Endothelial cell of umbilical vein (primary cell): ENCODE data around the gene IP6K1. TPM values are rescaled to one million over a fixed set of nuclear protein-coding genes. Genes with fewer than 3 reads are reported as not detected.

Source experiments
- BruUV-seq: library from RNA; stranded (reverse); fragments of 400-500 nt; replicated peaks from 2 replicates; lab custom pipeline; 2021; lab: Mats Ljungman, UMichigan
- CTCF ChIA-PET: fragments of 300-600, 350-600 bp; sonication (Branson Sonifier 250); formaldehyde crosslinking; loops from one replicate; lab custom pipeline; 2021; ENCODE audit warnings: antibody characterized with exemption, inconsistent platforms; lab: Charles Lee
- POLR2A ChIA-PET: fragments of 300-600, 350-600 bp; sonication (Branson Sonifier 250); formaldehyde crosslinking; loops from one replicate; lab custom pipeline; 2021; ENCODE audit warnings: antibody characterized with exemption, inconsistent platforms; lab: Charles Lee
- DNase-seq: peaks from one replicate; pipeline ENCODE4 v3.0.0-alpha.2; 2011; ENCODE audit warnings: low read depth, low spot score
- FAIRE-seq: peaks from 2 replicates; lab custom pipeline; 2011; peaks lifted over from hg19 to GRCh38; lab: Jason Lieb, UNC
- H2AFZ ChIP-seq: 2 replicates; pipeline ENCODE4 v1.6.0; 2012; ENCODE audit warnings: low read depth, low read length, control low read depth, inconsistent platforms
- H3K27ac ChIP-seq: 2 replicates; pipeline ENCODE4 v1.5.1; 2011; ENCODE audit warnings: low read depth, mild to moderate bottlenecking, control low read depth, low read length, moderate library complexity; ENCODE audit not compliant: insufficient read depth
- H3K27me3 ChIP-seq, 2 experiments: 2 replicates each; pipeline versions ENCODE4 v1.6.0 to v1.6.1; 2011; ENCODE audit warnings: low read length in 2 of 2, mixed read lengths in 1 of 2; ENCODE audit not compliant: control insufficient read depth in 2 of 2, insufficient read depth in 2 of 2
- H3K36me3 ChIP-seq, 2 experiments: 2 replicates in 1 of 2; 3 replicates in 1 of 2; pipeline ENCODE4 v1.5.1; 2011; ENCODE audit warnings: low read length in 2 of 2, mild to moderate bottlenecking in 1 of 2, moderate library complexity in 1 of 2; ENCODE audit not compliant: control insufficient read depth in 2 of 2, insufficient read depth in 2 of 2; ENCODE audit errors: extremely low read depth in 1 of 2
- H3K4me1 ChIP-seq: 3 replicates; pipeline ENCODE4 v1.5.1; 2011; ENCODE audit warnings: mild to moderate bottlenecking, low read length; ENCODE audit not compliant: control insufficient read depth, insufficient read depth; ENCODE audit errors: extremely low read depth
- H3K4me2 ChIP-seq: 2 replicates; pipeline ENCODE4 v1.6.1; 2011; ENCODE audit warnings: low read length, control low read depth, mixed read lengths; ENCODE audit not compliant: insufficient read depth
- H3K4me3 ChIP-seq, 3 experiments: fragments of 200-600 bp in 1 of 3; sonication (generic), shearing (Covaris generic) in 1 of 3; replicated peaks in 1 of 3; 2 replicates each; pipeline ENCODE4 v1.5.1; 2011 to 2016; ENCODE audit warnings: control low read depth in 3 of 3, low read length in 3 of 3, mild to moderate bottlenecking in 2 of 3, inconsistent platforms in 1 of 3, low read depth in 1 of 3, moderate library complexity in 1 of 3; ENCODE audit not compliant: insufficient read depth in 1 of 3
- H3K79me2 ChIP-seq: 2 replicates; pipeline ENCODE4 v1.6.0; 2012; ENCODE audit warnings: low read length, inconsistent platforms; ENCODE audit not compliant: control insufficient read depth, insufficient read depth
- H3K9ac ChIP-seq: replicated peaks from 2 replicates; pipeline ENCODE3; 2011; ENCODE audit warnings: low read length, control low read depth; ENCODE audit not compliant: insufficient read depth; ENCODE audit errors: extremely low read depth
- H3K9me1 ChIP-seq: replicated peaks from 3 replicates; pipeline ENCODE4 v1.6.0; 2011; ENCODE audit warnings: mild to moderate bottlenecking, low read length; ENCODE audit not compliant: control insufficient read depth, insufficient read depth; ENCODE audit errors: extremely low read depth
- H3K9me3 ChIP-seq: replicated peaks from 2 replicates; pipeline ENCODE4 v1.5.1; 2012; ENCODE audit warnings: low read length, inconsistent platforms; ENCODE audit not compliant: control insufficient read depth, insufficient read depth
- H4K20me1 ChIP-seq: replicated peaks from 2 replicates; pipeline ENCODE3; 2011; ENCODE audit warnings: mild to moderate bottlenecking, low read length; ENCODE audit not compliant: control insufficient read depth, insufficient read depth; ENCODE audit errors: extremely low read depth
- CTCF ChIP-seq, 2 donors: IDR thresholded peaks; 1 replicate in 1 of 2; 2 replicates in 1 of 2; pipeline ENCODE4 v1.5.1; 2011; ENCODE audit warnings: low read length in 2 of 2, mild to moderate bottlenecking in 2 of 2, moderate library complexity in 2 of 2, control low read depth in 1 of 2, inconsistent platforms in 1 of 2, low read depth in 1 of 2; ENCODE audit not compliant: insufficient read depth in 1 of 2; ENCODE audit errors: extremely low read depth in 1 of 2
- EZH2 ChIP-seq: IDR thresholded peaks from 2 replicates; pipeline ENCODE4 v1.6.1; 2012; ENCODE audit warnings: borderline replicate concordance, low read depth, mild to moderate bottlenecking, moderate library complexity, low read length, inconsistent platforms; ENCODE audit not compliant: severe bottlenecking
- FOS ChIP-seq: IDR thresholded peaks from 2 replicates; pipeline ENCODE4 v1.6.1; 2011; ENCODE audit warnings: mild to moderate bottlenecking, low read length, moderate library complexity, borderline replicate concordance; ENCODE audit not compliant: insufficient read depth
- GATA2 ChIP-seq: IDR thresholded peaks from 2 replicates; pipeline ENCODE4 v1.7.0; 2011; ENCODE audit warnings: low read depth, mild to moderate bottlenecking, moderate library complexity, mixed read lengths, low read length; ENCODE audit not compliant: insufficient read length, insufficient read depth
- JUN ChIP-seq: IDR thresholded peaks from 2 replicates; pipeline ENCODE4 v1.6.1; 2011; ENCODE audit warnings: borderline replicate concordance, low read depth; ENCODE audit not compliant: insufficient read length, insufficient read depth
- MAX ChIP-seq: IDR thresholded peaks from 2 replicates; pipeline ENCODE4 v1.6.1; 2011; ENCODE audit not compliant: insufficient read depth, insufficient read length
- MYC ChIP-seq: IDR thresholded peaks from one replicate; pipeline ENCODE4 v1.6.1; 2011; ENCODE audit warnings: mild to moderate bottlenecking, low read depth, low read length
- POLR2A ChIP-seq: IDR thresholded peaks from 2 replicates; pipeline ENCODE4 v1.6.1; 2012; ENCODE audit warnings: low read depth, mild to moderate bottlenecking, control low read depth, low read length
- POLR2AphosphoS5 ChIP-seq: IDR thresholded peaks from 2 replicates; pipeline ENCODE4 v1.6.1; 2012; ENCODE audit warnings: low read depth, mild to moderate bottlenecking, control low read depth, low read length, moderate library complexity; ENCODE audit not compliant: insufficient read depth
- dilution Hi-C: fragments of 300-500 bp; cut with MboI; formaldehyde crosslinking; loops from one replicate; pipeline ENCODE4 v1.15.0; 2019; ENCODE audit warnings: low sequenced_read_pairs; ENCODE audit not compliant: extremely low pct_ligation_motif_present
- intact Hi-C: fragments of 100-400 bp; cut with micrococcal nuclease; formaldehyde crosslinking; loops from one replicate; pipeline ENCODE4 v1.10.0; 2022
- polyA plus RNA-seq, 4 experiments: library from polyadenylated mRNA; depleted of rRNA in 3 of 4; stranded (reverse) in 3 of 4; unstranded in 1 of 4; fragments of >200 nt; gene quantifications; 2 replicates each; pipeline versions ENCODE4 v1.2.1 to v1.2.3, GENCODE V29; 2011 to 2012; ENCODE audit warnings: missing spikeins in 1 of 4
- total RNA-seq: library from RNA; stranded (reverse); gene quantifications from 2 replicates; pipeline ENCODE4 v1.2.3, GENCODE V29; 2021

The IP6K1 gene
- total and polyA plus RNA-seq, 2 donors (not counting 3 experiments of a cell fraction or from before 2014, with no cell fraction given), result 42.7 to 60.8 TPM

GRCh38 chr3:49711489-49711888, 74.9 kb downstream of the IP6K1 start:
- Histone ChIP-seq H3K4me1 (no peaks in the 10 kb centered on the region), H3K27me3 (no peaks in the 10 kb centered on the region), H3K9me3 (no peaks in the 10 kb centered on the region), H3K79me2 (no peaks in the 10 kb centered on the region), H3K9ac (no peak overlapping the region), H3K9me1 (no peaks in the 10 kb centered on the region), H3K36me3 (peaks cover 0 to 6% of the 10 kb centered on the region in 2 experiments), H4K20me1 (no peaks in the 10 kb centered on the region), H3K4me3 (no peak overlapping the region), H3K27ac (no peak overlapping the region), H3K4me2 (no peak overlapping the region), H2AFZ (no peak overlapping the region)
- ChIA-PET CTCF (no interaction called here), POLR2A (no interaction called here)
- no peak for TF ChIP-seq POLR2A
- TF ChIP-seq FOS, result no peak
- no peak for TF ChIP-seq MYC
- no peak for TF ChIP-seq CTCF (IDR thresholded peaks at IDR 0.05; ENCODE audit: extremely low read depth in 1 of 2, insufficient read depth in 1 of 2, low read depth in 1 of 2, low read length in 2 of 2)
- TF ChIP-seq JUN, result no peak
- no peak for TF ChIP-seq GATA2
- no peak for TF ChIP-seq EZH2
- no peak for TF ChIP-seq POLR2AphosphoS5
- no peak for TF ChIP-seq MAX
- no TSS peak for BruUV-seq
- intact Hi-C loops, result no loop called here
- dilution Hi-C loops, result no loop called here
- DNase-seq (no peak), FAIRE-seq (no peak)
